Measurements from ENCODE around the gene CAPN5.

The CAPN5 gene

DNA sequence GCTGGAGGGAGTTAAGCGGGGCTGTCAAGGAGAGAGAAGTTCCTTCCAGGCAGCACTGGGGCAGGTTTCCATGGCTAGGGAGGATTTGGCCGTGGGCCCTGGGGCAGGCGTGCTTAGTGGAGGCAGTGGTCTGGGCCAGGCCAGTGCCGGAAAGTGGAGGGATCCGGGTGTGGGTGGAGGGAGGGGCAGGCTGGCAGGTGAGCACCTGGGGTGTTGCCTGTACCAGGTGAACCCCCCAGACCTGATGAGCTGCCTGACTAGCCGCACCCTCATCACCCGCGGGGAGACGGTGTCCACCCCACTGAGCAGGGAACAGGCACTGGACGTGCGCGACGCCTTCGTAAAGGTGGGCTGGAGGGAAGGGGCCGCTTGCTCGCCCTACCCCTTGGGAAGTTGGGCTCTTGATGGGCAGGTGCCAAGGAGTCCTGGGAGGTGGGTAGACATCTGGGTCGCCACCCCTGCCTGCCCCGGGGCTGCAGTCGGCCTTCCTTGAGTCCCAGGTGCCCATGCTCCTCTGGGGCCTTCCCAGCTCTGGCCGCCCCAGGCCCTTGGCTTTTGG lies 93.2 kb downstream of the CAPN5 start:
- Mint-ChIP-seq H3K27me3 (peaks cover 0 to 8% of the 10 kb centered on the region in 2 donors), H3K9me3 (no peaks in the 10 kb centered on the region), H3K4me3 (no peak overlapping the region), H3K27ac (no peak overlapping the region), H3K4me1 (ENCODE audit: low read depth in 2 of 2) (peaks cover 4 to 8% of the 10 kb centered on the region in 2 donors), H3K36me3 (ENCODE audit: insufficient read depth) (no peaks in the 10 kb centered on the region)
- ATAC-seq (replicated peaks) (no peak), DNase-seq (no peak)

GRCh38 chr11:77163271-77163670 lies 96.5 kb downstream of the CAPN5 start:
- DNase-seq (no peak), ATAC-seq (replicated peaks) (no peak)
- Mint-ChIP-seq H3K27me3 (peaks cover 0 to 16% of the 10 kb centered on the region in 2 donors), H3K9me3 (no peaks in the 10 kb centered on the region), H3K4me1 (ENCODE audit: low read depth in 2 of 2) (no peaks in the 10 kb centered on the region), H3K4me3 (no peak overlapping the region), H3K36me3 (ENCODE audit: insufficient read depth) (no peaks in the 10 kb centered on the region), H3K27ac (no peak overlapping the region)

- DNase-seq (no peak), ATAC-seq (replicated peaks) (no peak)
- H3K27ac Mint-ChIP-seq, result no peak overlapping the region
- no peaks in the 10 kb centered on the region for H3K9me3 Mint-ChIP-seq
- no peaks in the 10 kb centered on the region for H3K36me3 Mint-ChIP-seq (ENCODE audit: insufficient read depth)
- peaks cover 0 to 8% of the 10 kb centered on the region in 2 donors for H3K27me3 Mint-ChIP-seq
- no peak overlapping the region for H3K4me3 Mint-ChIP-seq
- H3K4me1 Mint-ChIP-seq (ENCODE audit: low read depth in 2 of 2), result no peaks in the 10 kb centered on the region
Measured at GRCh38 chr11:77165066-77165465, 98.3 kb downstream of the CAPN5 start.

DNA sequence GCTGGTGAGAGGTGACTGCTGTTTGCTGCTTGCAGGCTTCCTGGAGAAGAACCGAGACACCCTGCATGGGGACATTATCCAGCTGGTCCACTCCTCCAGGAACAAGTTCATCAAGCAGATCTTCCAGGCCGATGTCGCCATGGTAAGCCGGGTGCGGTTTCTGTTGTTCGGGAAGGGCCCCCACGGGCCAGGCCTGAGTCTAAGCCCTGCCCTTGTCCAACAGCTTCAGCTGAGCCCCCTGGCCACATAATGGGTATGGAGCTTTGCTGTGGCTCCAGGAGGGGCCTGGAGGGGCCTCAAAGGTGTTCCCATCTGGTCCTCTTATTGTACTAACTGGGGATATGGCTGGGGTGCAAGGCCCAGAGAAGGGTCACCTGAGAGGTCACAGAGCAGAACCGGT lies 99.2 kb downstream of the CAPN5 start:
- ATAC-seq (replicated peaks) (no peak), DNase-seq (no peak)
- no peaks in the 10 kb centered on the region for H3K9me3 Mint-ChIP-seq
- H3K27ac Mint-ChIP-seq, result no peak overlapping the region
- H3K36me3 Mint-ChIP-seq (ENCODE audit: insufficient read depth), result no peaks in the 10 kb centered on the region
- no peak overlapping the region for H3K4me3 Mint-ChIP-seq
- H3K4me1 Mint-ChIP-seq (ENCODE audit: low read depth in 2 of 2), result no peaks in the 10 kb centered on the region
- peaks cover 0 to 8% of the 10 kb centered on the region in 2 donors for H3K27me3 Mint-ChIP-seq

DNA sequence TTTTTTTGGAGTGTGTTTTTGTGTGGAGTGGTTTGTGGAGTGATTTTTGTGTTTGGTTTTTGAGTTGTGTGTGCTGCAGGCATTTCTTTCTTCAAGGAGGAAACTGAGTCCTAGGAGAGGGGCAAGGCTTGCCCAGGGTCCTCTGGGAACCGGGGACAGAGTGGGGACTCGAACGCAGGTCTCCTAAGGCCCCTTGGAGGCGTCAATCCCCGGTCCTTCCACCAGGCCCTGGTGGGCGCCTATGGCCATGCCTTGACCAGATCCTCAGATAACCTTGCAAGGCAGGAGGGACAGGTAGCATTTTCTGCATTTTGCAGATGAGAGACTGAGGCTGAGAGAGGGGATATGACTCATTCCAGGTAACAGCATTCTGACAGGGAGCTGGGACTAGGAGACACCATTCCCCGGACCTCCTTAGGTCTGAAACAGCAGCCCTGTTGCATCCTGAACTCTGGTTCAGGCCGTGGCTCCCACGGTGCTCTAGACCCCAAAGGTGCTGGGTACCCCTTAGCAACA lies 100.4 kb downstream of the CAPN5 start:
- H3K4me1 Mint-ChIP-seq (ENCODE audit: low read depth in 2 of 2), result no peaks in the 10 kb centered on the region
- H3K4me3 Mint-ChIP-seq, result no peak overlapping the region
- no peaks in the 10 kb centered on the region for H3K9me3 Mint-ChIP-seq
- H3K27me3 Mint-ChIP-seq, result peaks cover 0 to 8% of the 10 kb centered on the region in 2 donors
- ATAC-seq (replicated peaks) (no peak), DNase-seq (no peak)
- no peaks in the 10 kb centered on the region for H3K36me3 Mint-ChIP-seq (ENCODE audit: insufficient read depth)
- H3K27ac Mint-ChIP-seq, result peak overlapping the region in 1 of 2 donors; percentile 65

GRCh38 chr11:77167791-77168190 lies 101.0 kb downstream of the CAPN5 start:
- DNase-seq (no peak), ATAC-seq (replicated peaks) (no peak)
- Mint-ChIP-seq H3K9me3 (no peaks in the 10 kb centered on the region), H3K36me3 (ENCODE audit: insufficient read depth) (no peaks in the 10 kb centered on the region), H3K27ac (no peak overlapping the region), H3K27me3 (peaks cover 0 to 8% of the 10 kb centered on the region in 2 donors), H3K4me3 (no peak overlapping the region), H3K4me1 (ENCODE audit: low read depth in 2 of 2) (no peaks in the 10 kb centered on the region)

DNA sequence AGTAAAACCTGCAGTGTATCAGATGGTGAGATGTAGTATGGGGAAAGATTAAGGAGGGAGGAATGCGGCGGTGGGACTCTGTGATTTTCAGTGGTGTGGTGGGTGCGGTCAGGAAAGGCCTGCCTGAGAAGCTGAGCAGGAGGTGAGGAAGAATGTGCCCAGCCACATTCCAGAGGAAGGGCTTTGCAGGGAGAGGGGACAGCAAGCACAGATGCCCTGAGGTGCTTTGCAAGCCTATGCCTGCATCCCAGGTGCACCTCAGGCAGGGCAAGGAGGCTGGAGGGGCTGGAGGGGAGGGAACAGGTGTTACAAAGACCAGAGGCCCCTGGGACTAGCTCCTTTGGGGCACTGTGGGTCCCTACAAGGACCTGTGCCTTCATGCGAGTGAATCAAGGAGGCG lies 103.3 kb downstream of the CAPN5 start:
- Mint-ChIP-seq H3K9me3 (no peaks in the 10 kb centered on the region), H3K27me3 (peaks cover 0 to 8% of the 10 kb centered on the region in 2 donors), H3K4me3 (no peak overlapping the region), H3K4me1 (ENCODE audit: low read depth in 2 of 2) (no peaks in the 10 kb centered on the region), H3K27ac (no peak overlapping the region), H3K36me3 (ENCODE audit: insufficient read depth) (peaks cover 4% of the 10 kb centered on the region)
- no peak for DNase-seq
- ATAC-seq (replicated peaks), result no peak

DNA sequence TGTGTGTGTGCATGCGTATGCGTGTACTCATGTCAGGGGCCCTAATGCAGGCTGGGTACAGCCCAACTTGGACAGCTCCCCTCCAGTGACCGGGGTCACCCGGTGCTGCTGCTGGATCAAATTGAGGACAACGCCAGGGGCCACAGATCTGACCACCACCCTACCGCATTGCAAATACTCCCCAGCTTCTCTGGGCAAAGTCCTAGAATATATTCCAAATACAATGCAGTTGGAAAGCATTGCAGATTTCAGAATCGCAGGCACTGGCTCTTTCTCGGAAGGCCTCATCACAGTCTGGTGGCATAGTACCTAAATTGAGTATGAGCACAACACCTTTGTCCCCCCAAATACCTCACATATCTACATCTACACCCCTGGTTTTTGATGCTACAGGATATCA lies 104.5 kb downstream of the CAPN5 start:
- Mint-ChIP-seq H3K4me3 (no peak overlapping the region), H3K9me3 (no peaks in the 10 kb centered on the region), H3K27ac (no peak overlapping the region), H3K4me1 (ENCODE audit: low read depth in 2 of 2) (peaks cover 0 to 2% of the 10 kb centered on the region in 2 donors), H3K36me3 (ENCODE audit: insufficient read depth) (peaks cover 4% of the 10 kb centered on the region), H3K27me3 (peaks cover 0 to 8% of the 10 kb centered on the region in 2 donors)
- ATAC-seq (replicated peaks), result no peak
- DNase-seq, result no peak

DNA sequence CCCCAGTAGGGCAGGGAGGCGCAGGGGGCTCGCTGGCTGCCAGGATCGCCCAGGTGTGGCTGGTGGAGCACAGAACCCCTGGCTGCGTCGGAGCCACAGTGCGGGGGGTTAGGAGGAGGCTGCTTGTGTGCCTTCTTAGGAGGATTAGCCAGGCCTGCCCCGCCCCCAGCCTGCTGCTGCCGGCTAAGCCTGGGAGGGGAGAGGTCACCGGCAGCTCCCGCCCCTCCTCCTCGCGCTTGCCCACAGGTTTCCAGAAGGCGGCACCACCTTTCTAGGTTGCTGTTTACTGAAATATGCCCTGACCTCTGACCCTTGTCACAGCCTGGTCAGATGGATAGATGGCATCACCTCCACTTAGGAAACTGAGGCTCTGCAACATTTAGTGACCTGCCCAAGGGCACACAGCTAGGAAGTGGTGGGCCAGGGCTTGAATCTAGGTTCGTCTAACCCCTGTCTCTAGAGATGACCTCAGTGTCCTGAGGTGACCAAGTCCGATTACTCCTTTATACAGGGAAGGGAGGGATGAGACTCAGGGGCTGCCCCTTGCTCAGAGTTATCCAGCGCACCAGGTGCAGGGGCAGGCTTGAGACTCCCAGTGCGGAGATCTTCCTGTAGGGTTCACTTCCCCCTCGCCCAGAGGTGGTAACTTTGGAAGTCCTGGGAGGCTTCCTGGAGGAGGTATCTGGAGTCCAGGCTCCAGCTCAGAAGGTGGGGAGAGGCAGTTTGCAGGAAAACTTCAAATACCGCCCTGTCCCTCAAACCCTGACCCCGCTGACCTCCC lies 105.3 kb downstream of the CAPN5 start:
- Mint-ChIP-seq H3K4me3 (no peak overlapping the region), H3K9me3 (no peaks in the 10 kb centered on the region), H3K27ac (no peak overlapping the region), H3K4me1 (ENCODE audit: low read depth in 2 of 2) (peaks cover 0 to 2% of the 10 kb centered on the region in 2 donors), H3K27me3 (peaks cover 0 to 2% of the 10 kb centered on the region in 2 donors), H3K36me3 (ENCODE audit: insufficient read depth) (peaks cover 4% of the 10 kb centered on the region)
- no peak for ATAC-seq (replicated peaks)
- DNase-seq, result no peak

DNA sequence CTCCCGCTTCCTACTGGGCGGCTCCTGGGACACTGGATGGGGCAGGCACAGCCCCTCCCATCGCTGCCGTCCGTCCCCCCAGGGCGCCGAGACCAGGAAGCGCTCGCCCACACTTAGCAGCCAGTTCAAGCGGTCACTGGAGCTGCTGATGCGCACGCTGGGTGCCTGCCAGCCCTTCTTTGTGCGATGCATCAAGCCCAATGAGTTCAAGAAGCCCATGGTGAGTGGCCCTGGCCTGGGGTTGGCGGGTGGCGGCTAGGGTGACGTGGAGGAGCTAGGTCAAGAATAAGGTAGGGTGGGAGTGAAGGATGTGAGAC lies 105.9 kb downstream of the CAPN5 start:
- H3K9me3 Mint-ChIP-seq, result no peaks in the 10 kb centered on the region
- no peak overlapping the region for H3K4me3 Mint-ChIP-seq
- no peaks in the 10 kb centered on the region for H3K27me3 Mint-ChIP-seq
- ATAC-seq (replicated peaks), result no peak
- DNase-seq, result no peak
- no peak overlapping the region for H3K27ac Mint-ChIP-seq
- peaks cover 0 to 2% of the 10 kb centered on the region in 2 donors for H3K4me1 Mint-ChIP-seq (ENCODE audit: low read depth in 2 of 2)
- H3K36me3 Mint-ChIP-seq (ENCODE audit: insufficient read depth), result peaks cover 4% of the 10 kb centered on the region

- peaks cover 0 to 2% of the 10 kb centered on the region in 2 donors for H3K4me1 Mint-ChIP-seq (ENCODE audit: low read depth in 2 of 2)
- no peak for ATAC-seq (replicated peaks)
- peaks cover 3 to 4% of the 10 kb centered on the region in 2 donors for H3K9me3 Mint-ChIP-seq
- H3K27ac Mint-ChIP-seq, result no peak overlapping the region
- no peaks in the 10 kb centered on the region for H3K27me3 Mint-ChIP-seq
- DNase-seq, result no peak
- no peak overlapping the region for H3K4me3 Mint-ChIP-seq
- H3K36me3 Mint-ChIP-seq (ENCODE audit: insufficient read depth), result peaks cover 4% of the 10 kb centered on the region
Measured at GRCh38 chr11:77173494-77173893, 106.7 kb downstream of the CAPN5 start.

DNA sequence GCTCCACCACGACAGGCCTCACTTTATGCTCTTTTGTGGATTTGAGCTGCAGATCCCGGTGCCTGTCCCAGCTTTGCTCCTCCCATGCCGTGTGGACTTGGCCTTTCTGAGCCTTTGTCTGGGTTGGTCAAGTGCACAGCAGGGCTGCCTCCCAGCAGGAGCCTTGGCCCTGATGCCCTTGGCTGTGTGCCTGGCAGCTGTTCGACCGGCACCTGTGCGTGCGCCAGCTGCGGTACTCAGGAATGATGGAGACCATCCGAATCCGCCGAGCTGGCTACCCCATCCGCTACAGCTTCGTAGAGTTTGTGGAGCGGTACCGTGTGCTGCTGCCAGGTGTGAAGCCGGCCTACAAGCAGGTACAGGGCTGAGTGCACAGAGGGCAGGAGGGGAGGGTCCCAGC lies 107.8 kb downstream of the CAPN5 start:
- H3K36me3 Mint-ChIP-seq (ENCODE audit: insufficient read depth), result peaks cover 4% of the 10 kb centered on the region
- no peak overlapping the region for H3K27ac Mint-ChIP-seq
- ATAC-seq (replicated peaks), result no peak

DNA sequence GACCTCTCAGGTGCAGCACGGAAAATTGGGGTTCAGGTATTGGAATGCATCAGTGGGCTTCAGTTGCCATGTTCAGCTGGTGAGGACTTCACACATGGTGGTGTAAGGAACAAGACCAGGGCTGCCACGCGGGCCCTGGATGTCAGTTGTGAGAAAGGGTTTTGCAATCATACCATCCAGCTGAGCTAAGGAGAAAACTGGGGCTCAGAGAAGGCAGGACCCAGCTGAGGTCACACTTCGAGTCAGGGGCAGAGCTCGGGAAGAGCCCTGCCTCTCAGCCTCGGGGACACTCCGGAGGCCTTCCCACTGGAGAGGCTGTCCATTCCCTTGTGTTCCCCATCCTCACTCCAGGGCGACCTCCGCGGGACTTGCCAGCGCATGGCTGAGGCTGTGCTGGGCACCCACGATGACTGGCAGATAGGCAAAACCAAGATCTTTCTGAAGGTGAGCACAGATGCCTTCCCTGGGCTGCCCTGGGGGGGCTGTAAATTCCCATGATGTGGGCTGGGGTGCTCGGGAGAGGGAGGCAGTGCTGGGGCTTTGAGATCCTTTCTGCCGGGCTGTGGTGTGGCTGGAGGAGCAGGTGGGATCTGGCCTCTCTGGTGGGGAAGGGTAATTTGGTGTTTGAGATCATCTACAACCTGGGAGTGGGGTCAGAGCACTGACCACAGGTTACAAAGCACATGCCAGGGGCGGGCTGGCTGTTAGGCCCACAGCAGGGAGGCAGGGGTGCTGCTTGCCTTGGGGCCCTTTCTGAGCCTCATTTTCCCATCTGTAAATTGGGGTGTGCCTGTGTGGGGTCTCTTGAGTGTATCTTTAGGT lies 108.5 kb downstream of the CAPN5 start:
- Mint-ChIP-seq H3K27ac (no peak overlapping the region), H3K4me1 (ENCODE audit: low read depth in 2 of 2) (peaks cover 0 to 2% of the 10 kb centered on the region in 2 donors), H3K4me3 (no peak overlapping the region), H3K9me3 (peaks cover 3 to 5% of the 10 kb centered on the region in 2 donors), H3K36me3 (ENCODE audit: insufficient read depth) (peaks cover 7% of the 10 kb centered on the region), H3K27me3 (peaks cover 0 to 4% of the 10 kb centered on the region in 2 donors)
- DNase-seq, result no peak
- ATAC-seq (replicated peaks), result no peak

More for the DNA sequence above, 107.8 kb downstream of the CAPN5 start:
- Mint-ChIP-seq H3K4me3 (no peak overlapping the region), H3K9me3 (peaks cover 3 to 5% of the 10 kb centered on the region in 2 donors), H3K27me3 (no peaks in the 10 kb centered on the region), H3K4me1 (ENCODE audit: low read depth in 2 of 2) (peaks cover 0 to 2% of the 10 kb centered on the region in 2 donors)
- no peak for DNase-seq

Measured in effector memory CD8-positive, alpha-beta T cell (primary cell).